Measurements from ENCODE around the gene EMC10. TPM values are rescaled to one million over a fixed set of nuclear protein-coding genes. Genes with fewer than 3 reads are reported as not detected.

Gene EMC10
- total and polyA plus RNA-seq, 8 donors = 72.3 to 157 (median 90.8) TPM

DNA sequence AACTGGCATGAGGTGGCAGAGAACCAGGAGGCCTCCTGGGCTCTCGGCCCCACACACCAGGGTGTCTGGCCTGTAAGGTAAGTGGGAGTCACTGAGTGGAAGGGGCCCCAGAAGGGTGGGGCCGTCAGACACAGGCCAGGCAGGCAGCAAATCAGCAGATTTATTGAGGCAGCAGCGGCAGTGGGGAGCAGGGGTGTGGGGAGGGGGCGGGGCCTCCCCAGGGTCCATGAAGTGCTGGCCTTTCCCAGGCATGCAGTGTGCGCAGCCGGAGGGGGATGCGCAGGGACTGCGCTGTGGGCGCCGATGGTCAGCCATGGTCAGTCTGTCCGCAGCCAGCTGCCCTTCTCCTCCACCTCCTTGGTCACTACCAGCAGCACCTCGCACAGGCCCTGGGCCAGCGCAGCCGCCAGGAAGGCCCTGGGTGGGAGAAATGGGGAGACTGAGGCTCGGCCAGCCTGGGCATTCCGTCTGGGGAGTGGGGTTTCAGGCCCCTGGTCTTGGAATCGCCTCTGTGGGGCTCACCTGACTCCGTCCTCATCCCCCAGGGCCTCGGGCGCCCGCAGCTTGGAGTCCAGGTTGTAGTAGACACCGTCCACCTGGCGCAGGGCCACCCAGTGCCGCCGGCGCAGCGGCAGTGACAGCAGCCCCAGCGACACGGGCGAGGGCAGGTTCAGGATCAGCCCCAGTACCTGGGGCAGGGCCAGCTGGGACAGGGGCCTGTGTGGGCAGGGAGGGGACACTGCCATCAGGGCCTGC lies 29.7 kb downstream of the EMC10 start:
- ATAC-seq = no peak
- no peaks in the 10 kb centered on the region for H3K9me3 ChIP-seq
- TF ChIP-seq, protein P1, sequence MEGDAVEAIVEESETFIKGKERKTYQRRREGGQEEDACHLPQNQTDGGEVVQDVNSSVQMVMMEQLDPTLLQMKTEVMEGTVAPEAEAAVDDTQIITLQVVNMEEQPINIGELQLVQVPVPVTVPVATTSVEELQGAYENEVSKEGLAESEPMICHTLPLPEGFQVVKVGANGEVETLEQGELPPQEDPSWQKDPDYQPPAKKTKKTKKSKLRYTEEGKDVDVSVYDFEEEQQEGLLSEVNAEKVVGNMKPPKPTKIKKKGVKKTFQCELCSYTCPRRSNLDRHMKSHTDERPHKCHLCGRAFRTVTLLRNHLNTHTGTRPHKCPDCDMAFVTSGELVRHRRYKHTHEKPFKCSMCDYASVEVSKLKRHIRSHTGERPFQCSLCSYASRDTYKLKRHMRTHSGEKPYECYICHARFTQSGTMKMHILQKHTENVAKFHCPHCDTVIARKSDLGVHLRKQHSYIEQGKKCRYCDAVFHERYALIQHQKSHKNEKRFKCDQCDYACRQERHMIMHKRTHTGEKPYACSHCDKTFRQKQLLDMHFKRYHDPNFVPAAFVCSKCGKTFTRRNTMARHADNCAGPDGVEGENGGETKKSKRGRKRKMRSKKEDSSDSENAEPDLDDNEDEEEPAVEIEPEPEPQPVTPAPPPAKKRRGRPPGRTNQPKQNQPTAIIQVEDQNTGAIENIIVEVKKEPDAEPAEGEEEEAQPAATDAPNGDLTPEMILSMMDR (IDR thresholded peaks at IDR 0.05) = no peak
- no peak overlapping the region for H3K27ac ChIP-seq
- peaks cover 0 to 10% of the 10 kb centered on the region in 2 donors for H3K36me3 ChIP-seq
- no peak overlapping the region for H3K4me3 ChIP-seq
- intact Hi-C loops (cut with DNase I) = no loop called here
- H3K27me3 ChIP-seq = no peaks in the 10 kb centered on the region
- peak in 1 of 4 donors; percentile 73 for DNase-seq
- peaks cover 7 to 9% of the 10 kb centered on the region in 2 donors for H3K4me1 ChIP-seq

DNA sequence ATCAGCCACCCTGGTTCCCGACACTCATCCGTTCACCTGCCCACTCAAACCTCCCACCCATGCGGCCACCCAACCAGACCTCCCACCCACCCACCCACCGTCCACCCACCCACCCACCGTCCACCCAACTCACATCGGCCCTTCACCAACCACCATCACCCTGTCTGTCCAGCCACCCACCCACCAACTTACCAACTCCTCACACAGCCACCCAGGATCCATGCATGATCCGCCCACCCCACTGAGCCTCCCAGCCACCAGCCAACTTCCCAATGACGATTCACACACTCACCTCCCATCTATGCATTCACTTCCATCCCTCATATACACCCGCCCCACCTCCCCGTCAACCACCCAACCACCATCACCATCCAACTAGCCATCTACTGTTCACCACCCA lies 30.4 kb downstream of the EMC10 start:
- no peak overlapping the region for H3K27ac ChIP-seq
- H3K4me3 ChIP-seq = no peak overlapping the region
- peaks cover 7 to 9% of the 10 kb centered on the region in 2 donors for H3K4me1 ChIP-seq
- peaks cover 0 to 10% of the 10 kb centered on the region in 2 donors for H3K36me3 ChIP-seq
- DNase-seq = no peak
- no peak for ATAC-seq
- TF ChIP-seq, protein P1 (IDR thresholded peaks at IDR 0.05) = no peak
- intact Hi-C loops (cut with DNase I) = no loop called here
- no peaks in the 10 kb centered on the region for H3K9me3 ChIP-seq
- no peaks in the 10 kb centered on the region for H3K27me3 ChIP-seq

DNA sequence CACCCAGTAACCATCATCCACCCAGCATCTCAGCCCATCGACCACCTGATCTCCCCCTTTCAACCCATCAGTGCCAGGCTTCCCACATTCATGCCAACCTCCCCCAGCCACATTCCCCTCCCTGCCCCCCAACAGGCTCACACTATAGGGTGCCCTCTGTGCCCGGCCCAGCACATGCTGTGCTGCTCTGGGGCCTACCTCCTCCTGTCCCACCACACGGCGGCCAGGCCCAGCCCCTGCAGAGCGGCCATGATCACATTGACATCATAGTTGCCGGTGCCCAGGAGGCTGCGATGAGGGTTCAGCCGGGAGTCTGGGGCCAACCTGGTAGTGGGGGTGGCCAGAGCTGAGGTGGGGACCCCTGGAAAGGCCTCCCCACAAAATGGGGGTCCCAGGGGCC lies 31.1 kb downstream of the EMC10 start:
- Histone ChIP-seq H3K4me1 (peaks cover 7 to 9% of the 10 kb centered on the region in 2 donors), H3K9me3 (no peaks in the 10 kb centered on the region), H3K27ac (no peak overlapping the region), H3K4me3 (no peak overlapping the region), H3K36me3 (peaks cover 0 to 10% of the 10 kb centered on the region in 2 donors), H3K27me3 (no peaks in the 10 kb centered on the region)
- ATAC-seq (no peak), DNase-seq (peak in 1 of 4 donors; percentile 66)
- intact Hi-C loops (cut with DNase I) = no loop called here
- TF ChIP-seq, protein P1 (IDR thresholded peaks at IDR 0.05) = no peak

DNA sequence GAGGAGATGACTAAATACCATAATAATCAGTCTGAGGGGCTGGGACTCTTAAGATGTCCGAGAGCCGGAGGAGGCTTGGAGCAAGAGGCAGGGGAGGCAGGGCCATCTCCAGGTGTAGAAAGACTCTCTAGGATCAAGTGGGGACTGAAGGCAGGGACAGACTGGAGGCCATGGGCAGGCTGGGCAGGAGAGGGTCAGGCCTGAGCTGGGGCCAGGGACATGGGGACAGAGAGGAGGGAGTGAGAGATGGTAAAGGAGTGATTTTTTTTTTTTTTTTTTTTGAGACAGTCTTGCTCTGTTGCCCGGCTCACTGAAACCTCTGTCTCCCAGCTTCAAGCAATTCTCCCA lies 32.5 kb downstream of the EMC10 start:
- intact Hi-C loops (cut with DNase I) = no loop called here
- Histone ChIP-seq H3K4me1 (peaks cover 7 to 9% of the 10 kb centered on the region in 2 donors), H3K27ac (no peak overlapping the region), H3K4me3 (no peak overlapping the region), H3K27me3 (peaks cover 0 to 5% of the 10 kb centered on the region in 2 donors), H3K9me3 (no peaks in the 10 kb centered on the region), H3K36me3 (peaks cover 0 to 10% of the 10 kb centered on the region in 2 donors)
- TF ChIP-seq, protein P1 (IDR thresholded peaks at IDR 0.05) = no peak
- peak in 1 of 4 donors; percentile 39 for DNase-seq
- no peak for ATAC-seq

DNA sequence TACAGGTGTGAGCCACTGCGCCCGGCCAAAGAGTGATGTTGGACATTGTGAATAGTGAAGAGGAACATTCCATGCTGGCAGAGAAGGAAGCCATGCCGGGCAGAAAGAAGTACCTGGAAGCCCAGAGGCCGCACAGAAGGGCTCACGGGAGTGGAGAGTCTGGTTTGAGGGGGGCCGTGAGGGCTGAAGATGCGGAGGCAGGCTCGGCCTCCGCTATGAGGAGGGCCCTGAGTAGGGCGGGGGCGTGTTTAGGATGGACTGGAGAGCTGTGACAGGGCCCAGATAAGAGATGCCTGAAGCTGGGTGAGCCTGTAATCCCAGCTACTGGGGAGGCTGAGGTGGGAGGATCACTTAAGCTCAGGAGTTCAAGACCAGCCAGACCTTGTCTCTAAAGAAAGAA lies 33.1 kb downstream of the EMC10 start:
- DNase-seq (peak in 2 of 4 donors; percentile 21 to 48), ATAC-seq (no peak)
- TF ChIP-seq, protein P1 (IDR thresholded peaks at IDR 0.05) = no peak
- Histone ChIP-seq H3K36me3 (peaks cover 0 to 10% of the 10 kb centered on the region in 2 donors), H3K27me3 (peaks cover 0 to 10% of the 10 kb centered on the region in 2 donors), H3K27ac (no peak overlapping the region), H3K4me1 (peaks cover 7 to 9% of the 10 kb centered on the region in 2 donors), H3K9me3 (no peaks in the 10 kb centered on the region), H3K4me3 (no peak overlapping the region)
- intact Hi-C loops (cut with DNase I) = no loop called here
